ENCODE data around the gene PRKACG. TPM values are rescaled to one million over a fixed set of nuclear protein-coding genes. Genes with fewer than 3 reads are reported as not detected.

The PRKACG gene
- total and polyA plus RNA-seq, 2 of the 8 experiments (the other 6 are each of a cell fraction or from before 2014, with no cell fraction given), result not detected

DNA sequence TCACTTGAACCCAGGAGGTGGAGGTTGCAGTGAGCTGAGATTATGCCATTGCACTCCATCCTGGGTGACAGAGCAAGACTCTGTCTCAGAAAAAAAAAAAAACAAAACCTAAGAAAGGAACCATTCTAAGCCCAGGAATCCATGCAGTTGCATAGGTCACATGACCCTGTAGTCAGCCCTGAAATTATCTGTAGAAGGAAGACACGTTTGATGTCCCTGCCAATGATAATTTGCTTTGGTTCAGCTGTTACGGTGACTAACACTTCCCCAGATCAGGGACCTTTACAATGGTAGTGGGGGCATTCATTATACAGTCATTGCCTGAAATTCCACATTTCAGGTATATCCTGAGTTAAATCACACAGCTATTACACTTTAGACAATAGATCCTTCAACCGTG lies 50.5 kb downstream of the PRKACG start:
- Histone ChIP-seq H3K56ac (replicated peaks; ENCODE audit: insufficient read length, low read depth, low read length) (no peak overlapping the region), H4K5ac (ENCODE audit: insufficient read length, low read depth, low read length) (no peak overlapping the region), H3K79me1 (ENCODE audit: low read depth, low read length) (no peaks in the 10 kb centered on the region), H2BK12ac (ENCODE audit: low read depth, low read length) (no peak overlapping the region), H2BK120ac (replicated peaks; ENCODE audit: low read depth, low read length) (no peak overlapping the region), H2AFZ (ENCODE audit: low read length) (no peak overlapping the region), H2BK5ac (ENCODE audit: low read depth, low read length) (no peak overlapping the region), H4K20me1 (replicated peaks in 1 of 2; ENCODE audit: control insufficient read depth in 1 of 2, insufficient read depth in 2 of 2, low read length in 2 of 2) (no peaks in the 10 kb centered on the region), H3K4me2 (ENCODE audit: insufficient read depth in 1 of 2, low read depth in 2 of 2, low read length in 2 of 2) (no peak overlapping the region), H3K23me2 (ENCODE audit: low read depth, low read length) (no peaks in the 10 kb centered on the region), H2AK5ac (ENCODE audit: low read depth, low read length) (no peak overlapping the region), H3K9ac (replicated peaks in 1 of 4; ENCODE audit: extremely low read depth in 1 of 4, low read depth in 3 of 4, low read length in 3 of 4) (no peak overlapping the region), H3K4ac (replicated peaks; ENCODE audit: insufficient read length, low read depth, low read length) (no peak overlapping the region), H3K4me3 (ENCODE audit: extremely low read depth in 1 of 4, insufficient read depth in 2 of 4, low read depth in 3 of 4, low read length in 4 of 4) (no peak overlapping the region), H3K23ac (ENCODE audit: insufficient read length) (no peak overlapping the region), H4K91ac (replicated peaks; ENCODE audit: insufficient read length, low read length) (no peak overlapping the region), H3K18ac (ENCODE audit: extremely low read depth, low read length) (no peak overlapping the region), H3K14ac (ENCODE audit: insufficient read length) (no peak overlapping the region), H3K36me3 (ENCODE audit: control insufficient read depth in 2 of 4, insufficient read depth in 4 of 4, low read length in 3 of 4) (no peaks in the 10 kb centered on the region), H3K27ac (ENCODE audit: low read depth, low read length) (no peak overlapping the region), H3K79me2 (ENCODE audit: control insufficient read depth in 1 of 2, insufficient read depth in 2 of 2, low read length in 2 of 2) (no peaks in the 10 kb centered on the region), H3K27me3 (replicated peaks in 1 of 4; ENCODE audit: control insufficient read depth in 3 of 4, extremely low read depth in 1 of 4, insufficient read depth in 3 of 4, low read length in 3 of 4) (no peaks in the 10 kb centered on the region), H2BK15ac (ENCODE audit: low read length) (no peak overlapping the region), H2BK20ac (ENCODE audit: low read length) (no peak overlapping the region), H4K8ac (ENCODE audit: extremely low read depth, insufficient read depth, low read length) (no peak overlapping the region), H3K9me3 (ENCODE audit: insufficient read depth in 2 of 2, low read depth in 1 of 2, low read length in 1 of 2) (no peaks in the 10 kb centered on the region), H3K4me1 (replicated peaks in 1 of 4; ENCODE audit: control insufficient read depth in 3 of 4, insufficient read depth in 4 of 4, low read length in 3 of 4) (no peaks in the 10 kb centered on the region)
- CTCF ChIA-PET (ENCODE audit: partially characterized antibody), result interaction anchor here (0.6 to 1.9 kb wide), 5 partner anchors 14 to 119 kb away, joined by 4 to 7 read pairs (median 4); no protein-coding TSS in a partner anchor
- POLR2A ChIA-PET (ENCODE audit: partially characterized antibody), result interaction anchor here (1.5 kb wide), 1 partner anchor 13 kb away, joined by 6 read pairs; no protein-coding TSS in a partner anchor
- DNase-seq (ENCODE audit: low read depth in 1 of 2, low spot score in 2 of 2), result no peak
- no peak for FAIRE-seq
- no peak for TF ChIP-seq RFX5 (IDR thresholded peaks at IDR 0.05; ENCODE audit: borderline replicate concordance, low read depth, low read length)
- TF ChIP-seq, protein P1, sequence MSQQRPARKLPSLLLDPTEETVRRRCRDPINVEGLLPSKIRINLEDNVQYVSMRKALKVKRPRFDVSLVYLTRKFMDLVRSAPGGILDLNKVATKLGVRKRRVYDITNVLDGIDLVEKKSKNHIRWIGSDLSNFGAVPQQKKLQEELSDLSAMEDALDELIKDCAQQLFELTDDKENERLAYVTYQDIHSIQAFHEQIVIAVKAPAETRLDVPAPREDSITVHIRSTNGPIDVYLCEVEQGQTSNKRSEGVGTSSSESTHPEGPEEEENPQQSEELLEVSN (IDR thresholded peaks at IDR 0.05), result no peak
- no peak for TF ChIP-seq GTF2F1 (IDR thresholded peaks at IDR 0.05; ENCODE audit: borderline replicate concordance, low read depth, low read length)
- TF ChIP-seq ATF2 (IDR thresholded peaks at IDR 0.05; ENCODE audit: low read length), result no peak
- WGBS, 2 experiments (ENCODE audit: extremely low coverage in 1 of 2, insufficient coverage in 1 of 2, insufficient read length in 1 of 2, insufficient replicate concordance in 2 of 2, low coverage in 1 of 2, low lambda C conversion rate in 2 of 2, missing lambda C conversion rate in 1 of 2), result 96% methylated on average over 3 of the region's 3 CpGs; no CpG with 5 or more reads in 1 of the 2 experiments

All from H1 (cell line).